Stimulated activated CD8-positive, alpha-beta memory T cell treated with anti-CD3 and anti-CD28 coated beads, Interleukin-12 subunit alpha, Interleukin-12 subunit beta, amount 100 ng/mL, for 24 hours (primary cell): ENCODE measurements around the gene SYP.

Experiments used
- DNase-seq: peaks from one replicate; pipeline ENCODE4 v3.0.0-alpha.2; 2020; ENCODE audit errors: extremely low read depth

The SYP gene

GRCh38 chrX:49199906-49200771, at the start of gene SYP:
SYP (minus strand) TSS chrX:49200193; CDS start chrX:49200186, 7 bp downstream.
- peak; percentile 66 for DNase-seq

- DNase-seq = no peak
Measured at GRCh38 chrX:49249616-49250015, 49.6 kb upstream of the SYP start.

GRCh38 chrX:49249071-49249470, 49.1 kb upstream of the SYP start:
- DNase-seq = no peak

- no peak for DNase-seq
Measured at GRCh38 chrX:49247916-49248811, 48.2 kb upstream of the SYP start.

- DNase-seq = no peak
Measured at GRCh38 chrX:49247346-49247745, 47.4 kb upstream of the SYP start.

- DNase-seq = no peak
Measured at GRCh38 chrX:49246541-49246940, 46.5 kb upstream of the SYP start.

GRCh38 chrX:49244207-49244606, 44.2 kb upstream of the SYP start:
- no peak for DNase-seq

- DNase-seq = no peak
Measured at GRCh38 chrX:49243166-49243565, 43.2 kb upstream of the SYP start.

- no peak for DNase-seq
Measured at GRCh38 chrX:49242545-49243066, 42.6 kb upstream of the SYP start.

GRCh38 chrX:49238735-49239134, 38.7 kb upstream of the SYP start:
- DNase-seq = no peak

GRCh38 chrX:49237060-49237459, 37.1 kb upstream of the SYP start:
- no peak for DNase-seq

GRCh38 chrX:49233887-49234555, 34.0 kb upstream of the SYP start:
- DNase-seq = no peak

GRCh38 chrX:49233176-49233575, 33.2 kb upstream of the SYP start, which contains the start of gene CACNA1F:
CACNA1F (minus strand) TSS chrX:49233340; CDS start chrX:49233309, 31 bp downstream.
- DNase-seq = no peak

- DNase-seq = no peak
Measured at GRCh38 chrX:49232525-49232924, 32.5 kb upstream of the SYP start.

- DNase-seq = no peak
Measured at GRCh38 chrX:49231333-49232000, 31.5 kb upstream of the SYP start.

GRCh38 chrX:49230500-49231232, 30.7 kb upstream of the SYP start:
- DNase-seq = peak; percentile 28

- no peak for DNase-seq
Measured at GRCh38 chrX:49228185-49228584, 28.2 kb upstream of the SYP start.

GRCh38 chrX:49227726-49228125, 27.7 kb upstream of the SYP start:
- no peak for DNase-seq

GRCh38 chrX:49226946-49227345, 27.0 kb upstream of the SYP start:
- DNase-seq = no peak

GRCh38 chrX:49225858-49226257, 25.9 kb upstream of the SYP start:
- no peak for DNase-seq

GRCh38 chrX:49221868-49222267, 21.9 kb upstream of the SYP start:
- DNase-seq = no peak
